GM12878 (cell line): ENCODE data around the gene LAYN. TPM values are rescaled to one million over a fixed set of nuclear protein-coding genes. Genes with fewer than 3 reads are reported as not detected.

Experiments used
- ATAC-seq: fragments of 200-7000 bp; cut with Tn5 transposase; 3 replicates; pipeline ENCODE4 v1.9.1; 2020; ENCODE audit warnings: mild to moderate bottlenecking, moderate library complexity
- BruUV-seq: library from RNA; stranded (reverse); fragments of 400-500 nt; replicated peaks from 2 replicates; lab custom pipeline; 2021; lab: Mats Ljungman, UMichigan
- CTCF ChIA-PET: fragments of 300-600 bp; sonication (Branson Sonifier 250); formaldehyde crosslinking; extraction: SDS; loops from one replicate; lab custom pipeline; 2021; ENCODE audit warnings: inconsistent platforms; lab: Yijun Ruan, JAX
- POLR2A ChIA-PET: fragments of 350-600 bp; formaldehyde crosslinking; extraction: SDS; loops from one replicate; lab custom pipeline; 2021; ENCODE audit warnings: inconsistent platforms; lab: Charles Lee
- RAD21 ChIA-PET: fragments of 300-600 bp; sonication (Branson Sonifier 250); formaldehyde crosslinking; loops from one replicate; lab custom pipeline; 2023; ENCODE audit warnings: antibody characterized with exemption; ENCODE audit not compliant: unreplicated experiment; lab: Charles Lee
- SMC1A ChIA-PET: fragments of 300-600 bp; sonication (Branson Sonifier 250); formaldehyde crosslinking; loops from one replicate; lab custom pipeline; 2023; ENCODE audit not compliant: unreplicated experiment, uncharacterized antibody; lab: Charles Lee
- DNase-seq: peaks from one replicate; pipeline ENCODE4 v3.0.0-alpha.2; 2011; ENCODE audit warnings: low read depth, low spot score
- FAIRE-seq: peaks from 3 replicates; lab custom pipeline; 2011; peaks lifted over from hg19 to GRCh38; lab: Jason Lieb, UNC
- H2AFZ ChIP-seq: 2 replicates; pipeline ENCODE4 v1.6.0; 2011; ENCODE audit warnings: low read depth, low read length, control low read depth; ENCODE audit not compliant: control insufficient read depth
- H3K27ac ChIP-seq: 2 replicates; pipeline ENCODE4 v1.5.1; 2011; ENCODE audit warnings: control low read depth; ENCODE audit not compliant: control insufficient read depth, insufficient read depth
- H3K27me3 ChIP-seq, 2 experiments: replicated peaks in 1 of 2; 2 replicates each; pipeline versions ENCODE4 v1.6.0 to v1.6.1; 2011; ENCODE audit warnings: low read length in 1 of 2; ENCODE audit not compliant: control insufficient read depth in 2 of 2, insufficient read depth in 2 of 2
- H3K36me3 ChIP-seq, 2 experiments: 2 replicates each; pipeline ENCODE4 v1.5.1; 2011; ENCODE audit warnings: low read length in 1 of 2; ENCODE audit not compliant: control insufficient read depth in 2 of 2, insufficient read depth in 2 of 2
- H3K4me1 ChIP-seq: 2 replicates; pipeline ENCODE4 v1.6.1; 2011; ENCODE audit warnings: mild to moderate bottlenecking, low read length, moderate library complexity, mixed read lengths; ENCODE audit not compliant: control insufficient read depth, insufficient read depth
- H3K4me2 ChIP-seq: 2 replicates; pipeline ENCODE4 v1.6.0; 2011; ENCODE audit warnings: control low read depth; ENCODE audit not compliant: control insufficient read depth, insufficient read depth
- H3K4me3 ChIP-seq: fragments of 200-600 bp; sonication (generic); 2 replicates; pipeline ENCODE4 v1.5.1; 2016
- H3K79me2 ChIP-seq: 2 replicates; pipeline ENCODE4 v1.6.0; 2011; ENCODE audit warnings: low read length; ENCODE audit not compliant: control insufficient read depth, insufficient read depth
- H3K9ac ChIP-seq: 2 replicates; pipeline ENCODE4 v1.8.0; 2011; ENCODE audit warnings: low read length, control low read depth, mixed read lengths; ENCODE audit not compliant: control insufficient read depth, insufficient read depth
- H3K9me3 ChIP-seq: replicated peaks from 3 replicates; pipeline ENCODE4 v1.5.1; 2011; ENCODE audit warnings: mild to moderate bottlenecking, low read length; ENCODE audit not compliant: control insufficient read depth, insufficient read depth
- H4K20me1 ChIP-seq: 2 replicates; pipeline ENCODE4 v1.6.0; 2011; ENCODE audit not compliant: control insufficient read depth, insufficient read depth
- BHLHE40 ChIP-seq, 2 experiments: fragments of 450-650 bp in 1 of 2; IDR thresholded peaks; 2 replicates each; pipeline ENCODE4 v1.6.1; 2011 to 2017; ENCODE audit warnings: low read depth in 2 of 2, borderline replicate concordance in 1 of 2, improper control_type of control experiment in 1 of 2, low read length in 1 of 2, mild to moderate bottlenecking in 1 of 2
- CEBPB ChIP-seq, 2 experiments: fragments of 150-350 bp in 1 of 2; IDR thresholded peaks; 2 replicates each; pipeline ENCODE4 v1.6.1; 2012 to 2014; ENCODE audit warnings: low read depth in 2 of 2, low read length in 2 of 2, borderline replicate concordance in 1 of 2, inconsistent platforms in 1 of 2
- HCFC1 ChIP-seq: fragments of 150-350 bp; IDR thresholded peaks from 2 replicates; pipeline ENCODE4 v1.6.1; 2014; ENCODE audit warnings: low read length
- MXI1 ChIP-seq: fragments of 150-350 bp; IDR thresholded peaks from 2 replicates; pipeline ENCODE4 v1.6.1; 2011; ENCODE audit warnings: low read depth, mild to moderate bottlenecking, inconsistent platforms, low read length, improper control_type of control experiment
- ZSCAN29 ChIP-seq: fragments of 450-650 bp; IDR thresholded peaks from 2 replicates; pipeline ENCODE4 v1.6.1; 2017; ENCODE audit warnings: mild to moderate bottlenecking, moderate library complexity
- WGBS: methylation state at CpG from one replicate; pipeline ENCODE4 v1.1.6; 2016; ENCODE audit warnings: low lambda C conversion rate; ENCODE audit not compliant: insufficient replicate concordance, insufficient coverage; ENCODE audit errors: missing lambda C conversion rate; 5-methylcytosine and 5-hydroxymethylcytosine counted together
- in situ Hi-C: fragments of 300-500 bp; cut with MboI; formaldehyde crosslinking; loops from 9 replicates; pipeline ENCODE4 v1.14.3; 2018; ENCODE audit warnings: mixed read lengths
- intact Hi-C: fragments of 100-400 bp; cut with micrococcal nuclease; formaldehyde crosslinking; loops from one replicate; pipeline ENCODE4 v1.14.2; 2022; ENCODE audit not compliant: unreplicated experiment
- polyA plus RNA-seq, 11 experiments: library from polyadenylated mRNA; depleted of rRNA in 4 of 11; unstranded in 6 of 11; stranded (reverse) in 5 of 11; fragments of >200 nt; fragmentation: Nextera tagmentation in 4 of 11; fragmentation: Illumina TruSeq in 1 of 11; extraction: Ambion mirVana in 4 of 11; extraction: Trizol in 1 of 11; gene quantifications; 1 replicate in 1 of 11; 2 replicates in 10 of 11; pipeline versions ENCODE4 v1.2.1 to v1.2.3, GENCODE V29; 2011 to 2016; ENCODE audit warnings: inconsistent platforms in 2 of 11, missing spikeins in 2 of 11, low read depth in 1 of 11
- total RNA-seq, 4 experiments: library from RNA; depleted of rRNA in 3 of 4; stranded (reverse); fragments of >200 nt in 3 of 4; fragmentation: Illumina TruSeq in 1 of 4; extraction: Trizol in 1 of 4; gene quantifications; 2 replicates each; pipeline versions ENCODE4 v1.2.1 to v1.2.3, GENCODE V29; 2013 to 2021
- TF ChIP-seq, protein P1 (sequence below): fragments of 150-350 bp; IDR thresholded peaks from 2 replicates; pipeline ENCODE4 v1.6.1; 2014; ENCODE audit warnings: mild to moderate bottlenecking, low read depth, low read length
- TF ChIP-seq, protein P2 (sequence below): fragments of 450-650 bp; IDR thresholded peaks from 2 replicates; pipeline ENCODE4 v1.6.1; 2017; ENCODE audit warnings: borderline replicate concordance
- TF ChIP-seq, protein P3 (sequence below): fragments of 450-650 bp; formaldehyde crosslinking; IDR thresholded peaks from 2 replicates; pipeline ENCODE4 v1.4.0; 2022; ENCODE audit warnings: mild to moderate bottlenecking, moderate library complexity

LAYN gene
- total and polyA plus RNA-seq, 10 of the 15 experiments (the other 5 are each of a cell fraction or from before 2014, with no cell fraction given): 0.06 to 0.14 (median 0.10) TPM; not detected in 7

DNA sequence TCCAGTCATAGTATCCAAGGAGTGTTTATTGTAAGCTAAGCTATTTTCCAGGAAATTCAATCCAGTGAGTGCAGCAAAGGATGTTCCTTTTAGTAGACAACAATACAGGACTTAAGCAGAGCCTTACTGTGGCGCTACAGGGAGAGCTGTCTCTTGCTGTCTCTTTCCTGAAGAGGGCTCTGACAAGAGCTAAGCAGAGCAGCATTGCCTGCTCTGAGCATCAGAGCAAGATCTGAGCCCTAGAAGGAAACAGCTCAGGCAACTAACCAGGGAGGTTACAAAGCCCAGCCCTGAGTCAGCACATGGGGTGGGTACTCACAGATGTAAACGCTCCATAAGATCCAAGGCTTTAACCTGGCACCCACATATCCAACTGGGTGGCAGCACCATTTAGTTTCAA is 8.0 kb downstream of the LAYN start:
- BruUV-seq: no TSS peak
- ChIA-PET POLR2A (no interaction called here), CTCF (no interaction called here), SMC1A (interaction anchor here (1.1 kb wide), 1 partner anchor 94 kb away, joined by 3 read pairs; no protein-coding TSS in a partner anchor), RAD21 (no interaction called here)
- no peaks in the 10 kb centered on the region for H3K36me3 ChIP-seq
- no peak overlapping the region for H3K4me3 ChIP-seq
- no peak overlapping the region for H3K27ac ChIP-seq
- ATAC-seq: no peak
- 69% methylated on average over 2 of the region's 2 CpGs for WGBS
- no peak overlapping the region for H3K4me2 ChIP-seq
- no peaks in the 10 kb centered on the region for H3K4me1 ChIP-seq
- H4K20me1 ChIP-seq: no peaks in the 10 kb centered on the region; the same call in 1 of the 2 replicates
- no peak for DNase-seq
- FAIRE-seq: no peak
- H2AFZ ChIP-seq: no peak overlapping the region
- H3K27me3 ChIP-seq: peaks cover 0 to 7% of the 10 kb centered on the region in 2 experiments; a peak in 3 of 4 replicates
- H3K9ac ChIP-seq: no peak overlapping the region
- no peak for TF ChIP-seq BHLHE40 (IDR thresholded peaks at IDR 0.05; ENCODE audit: borderline replicate concordance in 1 of 2, low read depth in 2 of 2, low read length in 1 of 2)
- TF ChIP-seq, protein P1, sequence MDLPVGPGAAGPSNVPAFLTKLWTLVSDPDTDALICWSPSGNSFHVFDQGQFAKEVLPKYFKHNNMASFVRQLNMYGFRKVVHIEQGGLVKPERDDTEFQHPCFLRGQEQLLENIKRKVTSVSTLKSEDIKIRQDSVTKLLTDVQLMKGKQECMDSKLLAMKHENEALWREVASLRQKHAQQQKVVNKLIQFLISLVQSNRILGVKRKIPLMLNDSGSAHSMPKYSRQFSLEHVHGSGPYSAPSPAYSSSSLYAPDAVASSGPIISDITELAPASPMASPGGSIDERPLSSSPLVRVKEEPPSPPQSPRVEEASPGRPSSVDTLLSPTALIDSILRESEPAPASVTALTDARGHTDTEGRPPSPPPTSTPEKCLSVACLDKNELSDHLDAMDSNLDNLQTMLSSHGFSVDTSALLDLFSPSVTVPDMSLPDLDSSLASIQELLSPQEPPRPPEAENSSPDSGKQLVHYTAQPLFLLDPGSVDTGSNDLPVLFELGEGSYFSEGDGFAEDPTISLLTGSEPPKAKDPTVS: no peak
- no peak for TF ChIP-seq HCFC1
- no peak for TF ChIP-seq ZSCAN29
- TF ChIP-seq, protein P2, sequence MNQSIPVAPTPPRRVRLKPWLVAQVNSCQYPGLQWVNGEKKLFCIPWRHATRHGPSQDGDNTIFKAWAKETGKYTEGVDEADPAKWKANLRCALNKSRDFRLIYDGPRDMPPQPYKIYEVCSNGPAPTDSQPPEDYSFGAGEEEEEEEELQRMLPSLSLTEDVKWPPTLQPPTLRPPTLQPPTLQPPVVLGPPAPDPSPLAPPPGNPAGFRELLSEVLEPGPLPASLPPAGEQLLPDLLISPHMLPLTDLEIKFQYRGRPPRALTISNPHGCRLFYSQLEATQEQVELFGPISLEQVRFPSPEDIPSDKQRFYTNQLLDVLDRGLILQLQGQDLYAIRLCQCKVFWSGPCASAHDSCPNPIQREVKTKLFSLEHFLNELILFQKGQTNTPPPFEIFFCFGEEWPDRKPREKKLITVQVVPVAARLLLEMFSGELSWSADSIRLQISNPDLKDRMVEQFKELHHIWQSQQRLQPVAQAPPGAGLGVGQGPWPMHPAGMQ: no peak
- TF ChIP-seq, protein P3, sequence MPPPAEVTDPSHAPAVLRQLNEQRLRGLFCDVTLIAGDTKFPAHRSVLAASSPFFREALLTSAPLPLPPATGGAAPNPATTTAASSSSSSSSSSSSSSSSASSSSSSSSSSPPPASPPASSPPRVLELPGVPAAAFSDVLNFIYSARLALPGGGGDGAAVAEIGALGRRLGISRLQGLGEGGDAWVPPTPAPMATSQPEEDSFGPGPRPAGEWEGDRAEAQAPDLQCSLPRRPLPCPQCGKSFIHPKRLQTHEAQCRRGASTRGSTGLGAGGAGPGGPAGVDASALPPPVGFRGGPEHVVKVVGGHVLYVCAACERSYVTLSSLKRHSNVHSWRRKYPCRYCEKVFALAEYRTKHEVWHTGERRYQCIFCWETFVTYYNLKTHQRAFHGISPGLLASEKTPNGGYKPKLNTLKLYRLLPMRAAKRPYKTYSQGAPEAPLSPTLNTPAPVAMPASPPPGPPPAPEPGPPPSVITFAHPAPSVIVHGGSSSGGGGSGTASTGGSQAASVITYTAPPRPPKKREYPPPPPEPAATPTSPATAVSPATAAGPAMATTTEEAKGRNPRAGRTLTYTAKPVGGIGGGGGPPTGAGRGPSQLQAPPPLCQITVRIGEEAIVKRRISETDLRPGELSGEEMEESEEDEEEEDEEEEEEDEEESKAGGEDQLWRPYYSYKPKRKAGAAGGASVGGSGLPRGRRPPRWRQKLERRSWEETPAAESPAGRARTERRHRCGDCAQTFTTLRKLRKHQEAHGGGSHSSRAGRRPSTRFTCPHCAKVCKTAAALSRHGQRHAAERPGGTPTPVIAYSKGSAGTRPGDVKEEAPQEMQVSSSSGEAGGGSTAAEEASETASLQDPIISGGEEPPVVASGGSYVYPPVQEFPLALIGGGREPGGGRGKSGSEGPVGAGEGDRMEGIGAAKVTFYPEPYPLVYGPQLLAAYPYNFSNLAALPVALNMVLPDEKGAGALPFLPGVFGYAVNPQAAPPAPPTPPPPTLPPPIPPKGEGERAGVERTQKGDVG (CRISPR knock-in tag): no peak
- no peak for TF ChIP-seq MXI1
- no peak for TF ChIP-seq CEBPB (IDR thresholded peaks at IDR 0.05; ENCODE audit: borderline replicate concordance in 1 of 2, low read depth in 2 of 2, low read length in 2 of 2)
- in situ Hi-C loops: no loop called here
- no peaks in the 10 kb centered on the region for H3K79me2 ChIP-seq
- intact Hi-C loops: no loop called here
- no peaks in the 10 kb centered on the region for H3K9me3 ChIP-seq
